ENCODE measurements around the gene DOCK2.

DNA sequence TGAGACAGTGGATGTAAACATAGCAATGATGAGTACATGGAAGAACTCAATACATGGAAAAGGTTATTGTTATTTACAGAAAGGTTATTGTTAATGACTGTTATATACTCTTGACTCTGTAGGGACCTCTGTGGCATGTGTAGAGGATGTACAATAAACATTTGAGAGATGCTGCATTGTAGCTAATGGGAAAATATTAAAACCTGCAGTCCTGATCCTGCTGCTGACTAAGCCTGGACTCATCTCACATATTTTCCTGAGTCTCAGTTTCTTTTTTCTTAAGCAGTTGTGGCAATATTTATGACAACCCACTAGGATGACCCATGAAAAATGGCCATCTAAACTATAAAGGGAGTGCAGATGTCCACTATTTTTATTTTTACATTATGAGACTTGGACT lies 75.4 kb downstream of the DOCK2 start:
- TF ChIP-seq TEAD4 (CRISPR knock-in tag; IDR thresholded peaks at IDR 0.05) (no peak), SP1 (CRISPR knock-in tag; conservative IDR thresholded peaks at IDR 0.05) (no peak), JUN (CRISPR knock-in tag; IDR thresholded peaks at IDR 0.05) (no peak), JAZF1 (CRISPR knock-in tag; IDR thresholded peaks at IDR 0.05) (no peak), ZNF416 (CRISPR knock-in tag; IDR thresholded peaks at IDR 0.05) (no peak)
- TF ChIP-seq, protein P1, sequence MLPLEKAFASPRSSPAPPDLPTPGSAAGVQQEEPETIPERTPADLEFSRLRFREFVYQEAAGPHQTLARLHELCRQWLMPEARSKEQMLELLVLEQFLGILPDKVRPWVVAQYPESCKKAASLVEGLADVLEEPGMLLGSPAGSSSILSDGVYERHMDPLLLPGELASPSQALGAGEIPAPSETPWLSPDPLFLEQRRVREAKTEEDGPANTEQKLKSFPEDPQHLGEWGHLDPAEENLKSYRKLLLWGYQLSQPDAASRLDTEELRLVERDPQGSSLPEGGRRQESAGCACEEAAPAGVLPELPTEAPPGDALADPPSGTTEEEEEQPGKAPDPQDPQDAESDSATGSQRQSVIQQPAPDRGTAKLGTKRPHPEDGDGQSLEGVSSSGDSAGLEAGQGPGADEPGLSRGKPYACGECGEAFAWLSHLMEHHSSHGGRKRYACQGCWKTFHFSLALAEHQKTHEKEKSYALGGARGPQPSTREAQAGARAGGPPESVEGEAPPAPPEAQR (CRISPR knock-in tag; IDR thresholded peaks at IDR 0.05) = no peak
- TF ChIP-seq, protein P2, sequence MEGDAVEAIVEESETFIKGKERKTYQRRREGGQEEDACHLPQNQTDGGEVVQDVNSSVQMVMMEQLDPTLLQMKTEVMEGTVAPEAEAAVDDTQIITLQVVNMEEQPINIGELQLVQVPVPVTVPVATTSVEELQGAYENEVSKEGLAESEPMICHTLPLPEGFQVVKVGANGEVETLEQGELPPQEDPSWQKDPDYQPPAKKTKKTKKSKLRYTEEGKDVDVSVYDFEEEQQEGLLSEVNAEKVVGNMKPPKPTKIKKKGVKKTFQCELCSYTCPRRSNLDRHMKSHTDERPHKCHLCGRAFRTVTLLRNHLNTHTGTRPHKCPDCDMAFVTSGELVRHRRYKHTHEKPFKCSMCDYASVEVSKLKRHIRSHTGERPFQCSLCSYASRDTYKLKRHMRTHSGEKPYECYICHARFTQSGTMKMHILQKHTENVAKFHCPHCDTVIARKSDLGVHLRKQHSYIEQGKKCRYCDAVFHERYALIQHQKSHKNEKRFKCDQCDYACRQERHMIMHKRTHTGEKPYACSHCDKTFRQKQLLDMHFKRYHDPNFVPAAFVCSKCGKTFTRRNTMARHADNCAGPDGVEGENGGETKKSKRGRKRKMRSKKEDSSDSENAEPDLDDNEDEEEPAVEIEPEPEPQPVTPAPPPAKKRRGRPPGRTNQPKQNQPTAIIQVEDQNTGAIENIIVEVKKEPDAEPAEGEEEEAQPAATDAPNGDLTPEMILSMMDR (IDR thresholded peaks at IDR 0.05) = no peak

Measured in WTC11 (cell line).